Uterus (tissue), 2 donors: Measurements from ENCODE around the gene ARHGEF4.

ENCODE experiments used
- POLR2A ChIP-seq, 2 donors: fragments of 450-650 bp; IDR thresholded peaks; one replicate each; pipeline ENCODE4 v1.6.1; 2016; ENCODE audit warnings: antibody characterized with exemption in 2 of 2, mild to moderate bottlenecking in 1 of 2, moderate library complexity in 1 of 2
- TF ChIP-seq, protein P1 (sequence below), 4 experiments: fragments of 200-600 bp in 2 of 4; fragments of 450-650 bp in 2 of 4; sonication (generic) in 2 of 4; IDR thresholded peaks; one replicate each; pipeline ENCODE4 v1.5.1; 2016 to 2019; ENCODE audit warnings: antibody characterized with exemption in 4 of 4, mild to moderate bottlenecking in 2 of 4, moderate library complexity in 1 of 4

DNA sequence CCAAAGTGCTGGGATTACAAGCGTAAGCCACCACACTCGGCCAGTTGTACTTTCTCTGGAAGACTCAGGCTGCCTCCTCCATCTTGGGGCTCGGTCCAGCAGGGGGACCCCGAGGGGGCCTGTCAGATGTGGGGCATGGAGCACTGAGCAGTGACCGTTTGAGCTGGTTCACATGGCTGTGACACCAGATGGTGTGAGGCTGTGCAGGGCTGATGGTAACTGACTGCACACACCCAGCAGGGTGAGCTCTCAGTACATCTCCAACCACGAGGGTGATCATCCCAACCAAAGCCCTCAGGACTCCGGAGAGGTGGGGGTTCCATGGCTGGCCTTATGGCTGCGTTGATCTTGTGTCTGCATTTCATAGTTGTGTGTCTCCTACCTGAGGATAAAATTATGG lies 193.1 kb downstream of the ARHGEF4 start:
- TF ChIP-seq, protein P1, sequence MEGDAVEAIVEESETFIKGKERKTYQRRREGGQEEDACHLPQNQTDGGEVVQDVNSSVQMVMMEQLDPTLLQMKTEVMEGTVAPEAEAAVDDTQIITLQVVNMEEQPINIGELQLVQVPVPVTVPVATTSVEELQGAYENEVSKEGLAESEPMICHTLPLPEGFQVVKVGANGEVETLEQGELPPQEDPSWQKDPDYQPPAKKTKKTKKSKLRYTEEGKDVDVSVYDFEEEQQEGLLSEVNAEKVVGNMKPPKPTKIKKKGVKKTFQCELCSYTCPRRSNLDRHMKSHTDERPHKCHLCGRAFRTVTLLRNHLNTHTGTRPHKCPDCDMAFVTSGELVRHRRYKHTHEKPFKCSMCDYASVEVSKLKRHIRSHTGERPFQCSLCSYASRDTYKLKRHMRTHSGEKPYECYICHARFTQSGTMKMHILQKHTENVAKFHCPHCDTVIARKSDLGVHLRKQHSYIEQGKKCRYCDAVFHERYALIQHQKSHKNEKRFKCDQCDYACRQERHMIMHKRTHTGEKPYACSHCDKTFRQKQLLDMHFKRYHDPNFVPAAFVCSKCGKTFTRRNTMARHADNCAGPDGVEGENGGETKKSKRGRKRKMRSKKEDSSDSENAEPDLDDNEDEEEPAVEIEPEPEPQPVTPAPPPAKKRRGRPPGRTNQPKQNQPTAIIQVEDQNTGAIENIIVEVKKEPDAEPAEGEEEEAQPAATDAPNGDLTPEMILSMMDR (IDR thresholded peaks at IDR 0.05): no peak
- no peak for TF ChIP-seq POLR2A (IDR thresholded peaks at IDR 0.05)
